ENCODE results near the gene SLC9A8. TPM values are rescaled to one million over a fixed set of nuclear protein-coding genes. Genes with fewer than 3 reads are reported as not detected.

SLC9A8 gene
- total RNA-seq, 2 experiments from 2014 or later: 11.5 to 13.0 TPM

DNA sequence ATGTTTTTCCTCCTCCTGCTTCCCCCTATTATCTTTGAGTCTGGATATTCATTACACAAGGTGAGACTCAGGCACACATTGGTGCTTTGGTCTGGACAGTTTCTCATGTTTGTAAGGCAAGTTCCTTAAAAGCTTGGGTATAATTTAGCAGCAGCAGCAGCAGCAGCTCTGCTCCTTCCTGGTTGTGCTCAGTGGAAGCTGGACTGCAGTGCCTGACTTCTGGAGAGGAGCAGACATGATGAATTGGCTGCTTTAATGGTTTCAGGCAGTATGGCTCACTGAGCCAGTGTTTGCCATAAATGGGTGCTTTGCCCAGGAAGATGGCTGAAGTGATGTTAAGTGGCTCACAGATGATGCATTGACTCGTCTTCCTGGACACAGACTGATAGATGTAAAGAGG is 32.4 kb downstream of the SLC9A8 start:
- POLR2A ChIA-PET: interaction anchor here (1.3 kb wide), 1 partner anchor 63 kb away, joined by 3 read pairs; no protein-coding TSS in a partner anchor
- no peak for DNase-seq
- no peak overlapping the region for H3K4me3 Mint-ChIP-seq
- H3K27ac Mint-ChIP-seq: no peak overlapping the region
- CTCF ChIA-PET: interaction anchor here (0.6 to 12.3 kb wide), 18 partner anchors 8 to 303 kb away, joined by 3 to 184 read pairs (median 6); partner anchors contain the start of gene B4GALT5
- no peaks in the 10 kb centered on the region for H3K27me3 Mint-ChIP-seq
- intact Hi-C loops (cut with micrococcal nuclease): loop anchor here (10.0 kb wide), 1 partner anchor 300 kb away; no protein-coding TSS in a partner anchor
- H3K9me3 Mint-ChIP-seq: peaks cover 4% of the 10 kb centered on the region
- H3K36me3 Mint-ChIP-seq: peaks cover 18% of the 10 kb centered on the region
- no peaks in the 10 kb centered on the region for H3K4me1 Mint-ChIP-seq (ENCODE audit: low read depth)

DNA sequence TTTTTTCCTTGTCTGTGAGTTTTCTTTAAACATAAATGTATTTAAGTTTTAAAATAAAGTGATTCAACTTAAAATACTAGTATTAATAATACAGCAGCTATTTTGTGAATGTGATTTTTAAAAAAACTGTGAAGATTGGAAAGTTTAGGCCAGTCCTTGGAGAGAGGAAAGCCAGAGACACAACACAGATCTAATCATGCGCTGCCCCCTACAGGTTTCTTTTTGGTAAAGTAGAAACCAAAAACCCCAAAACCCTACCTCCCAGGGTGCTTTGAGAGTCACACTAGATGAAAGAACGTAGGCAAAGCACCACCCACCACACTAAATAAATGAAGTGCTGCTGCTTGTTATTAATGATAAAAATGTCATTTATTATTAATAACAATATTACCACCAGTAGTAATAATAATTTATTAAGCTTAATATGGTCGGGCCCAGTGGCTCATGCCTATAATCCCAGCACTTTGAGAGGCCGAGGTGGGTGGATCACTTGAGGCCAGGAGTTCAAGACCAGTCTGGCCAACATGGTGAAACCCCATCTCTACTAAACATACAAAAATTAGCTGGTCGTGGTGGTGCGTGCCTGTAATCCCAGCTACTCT is 33.7 kb downstream of the SLC9A8 start:
- DNase-seq: peak; percentile 50
- H3K27me3 Mint-ChIP-seq: no peaks in the 10 kb centered on the region
- H3K4me1 Mint-ChIP-seq (ENCODE audit: low read depth): no peaks in the 10 kb centered on the region
- H3K36me3 Mint-ChIP-seq: peaks cover 22% of the 10 kb centered on the region
- no peak overlapping the region for H3K27ac Mint-ChIP-seq
- ChIA-PET POLR2A (interaction anchor here (1.3 kb wide), 1 partner anchor 62 kb away, joined by 3 read pairs; no protein-coding TSS in a partner anchor), CTCF (interaction anchor here (0.6 to 12.3 kb wide), 55 partner anchors 8 to 513 kb away, joined by 3 to 184 read pairs (median 5); partner anchors contain the start of genes B4GALT5 and SLC9A8)
- H3K9me3 Mint-ChIP-seq: peaks cover 4% of the 10 kb centered on the region
- no peak overlapping the region for H3K4me3 Mint-ChIP-seq
- intact Hi-C loops (cut with micrococcal nuclease): loop anchor here (1.0 to 10.0 kb wide), 2 partner anchors 235 to 302 kb away; no protein-coding TSS in a partner anchor

DNA sequence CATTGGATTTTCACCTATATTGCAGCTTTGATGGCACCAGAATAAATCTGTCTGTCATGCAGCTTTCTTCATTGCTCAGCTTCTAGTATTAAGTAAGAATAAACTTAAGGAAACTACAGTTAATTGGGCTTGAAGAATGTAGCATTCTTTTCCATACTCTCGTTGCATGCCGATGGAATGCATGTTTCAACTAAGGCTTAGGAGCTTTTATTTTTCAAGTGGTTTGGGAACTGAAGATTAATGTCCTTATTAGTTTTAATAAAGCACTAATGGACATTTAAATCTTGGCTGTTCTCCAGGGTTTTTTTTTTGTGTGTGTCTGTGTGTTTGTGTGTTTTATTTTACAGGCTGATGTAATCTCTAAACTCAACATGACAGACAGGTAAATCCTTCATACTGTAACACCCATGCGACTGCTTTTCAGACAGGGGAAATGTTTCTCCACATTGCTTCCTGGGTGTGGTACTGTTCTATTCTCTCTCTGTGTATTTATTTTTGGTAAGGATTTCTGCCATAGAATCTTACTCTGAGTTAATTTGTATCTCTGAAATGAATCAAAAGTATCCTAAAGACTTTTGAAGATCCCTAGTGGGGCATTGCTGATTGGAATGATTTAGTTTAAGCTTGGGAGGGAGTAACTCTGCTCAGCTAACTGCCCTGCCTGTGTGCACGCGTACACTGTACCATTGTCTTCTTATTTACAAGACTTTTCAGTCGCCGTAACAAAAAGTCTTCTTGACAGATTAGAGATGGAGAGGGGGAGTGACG is 38.0 kb downstream of the SLC9A8 start:
- H3K27ac Mint-ChIP-seq: no peak overlapping the region
- intact Hi-C loops (cut with micrococcal nuclease): no loop called here
- H3K36me3 Mint-ChIP-seq: peaks cover 23% of the 10 kb centered on the region
- no peaks in the 10 kb centered on the region for H3K27me3 Mint-ChIP-seq
- POLR2A ChIA-PET: no interaction called here
- no peaks in the 10 kb centered on the region for H3K9me3 Mint-ChIP-seq
- no peak for DNase-seq
- no peaks in the 10 kb centered on the region for H3K4me1 Mint-ChIP-seq (ENCODE audit: low read depth)
- no peak overlapping the region for H3K4me3 Mint-ChIP-seq
- CTCF ChIA-PET: interaction anchor here (0.6 to 12.3 kb wide), 5 partner anchors 18 to 239 kb away, joined by 3 to 184 read pairs (median 3); no protein-coding TSS in a partner anchor

DNA sequence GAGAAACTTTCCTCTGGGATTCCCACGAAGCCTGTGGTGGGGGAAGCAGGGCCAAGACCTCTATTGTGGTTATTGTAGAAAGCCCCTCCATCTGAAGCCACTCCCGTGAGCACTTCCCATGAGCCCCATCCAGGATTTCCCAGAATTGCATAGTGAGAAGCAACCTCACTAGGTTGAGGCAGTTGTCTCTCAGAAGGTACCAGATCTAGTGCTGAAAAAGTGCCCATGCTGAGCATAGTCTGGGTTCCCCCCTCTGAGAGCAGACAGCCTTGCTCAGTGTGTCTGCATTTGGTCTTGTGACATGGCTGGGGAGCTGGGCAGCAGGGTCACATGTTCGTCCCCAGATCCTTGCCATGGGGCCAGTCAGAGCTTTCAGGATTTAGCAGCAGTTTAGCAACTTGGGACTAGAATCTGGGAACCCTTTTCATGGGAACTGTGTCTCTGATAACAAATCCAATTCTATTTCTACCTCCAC is 38.6 kb downstream of the SLC9A8 start:
- intact Hi-C loops (cut with micrococcal nuclease): no loop called here
- H3K36me3 Mint-ChIP-seq: peaks cover 25% of the 10 kb centered on the region
- CTCF ChIA-PET: interaction anchor here (0.6 to 12.3 kb wide), 4 partner anchors 10 to 309 kb away, joined by 3 to 184 read pairs (median 4); no protein-coding TSS in a partner anchor

DNA sequence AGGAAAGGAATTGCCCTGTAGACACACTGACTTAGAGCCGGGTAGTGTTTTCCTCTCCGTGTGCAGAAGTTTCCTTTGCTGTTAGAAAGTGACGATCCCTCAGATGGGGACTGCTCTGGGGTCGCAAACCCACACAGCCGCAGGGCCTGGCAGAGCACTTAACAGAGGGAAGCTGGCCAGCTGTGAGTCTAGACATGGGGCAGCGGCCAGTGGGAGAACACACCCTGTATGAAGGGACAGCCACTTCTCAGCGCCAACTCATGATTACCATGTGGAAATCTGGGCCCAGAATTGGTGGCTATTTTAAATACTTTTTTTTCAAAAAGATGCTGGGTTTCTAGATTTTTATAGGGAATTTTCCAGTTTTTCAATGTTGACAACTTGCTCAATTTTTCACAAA is 39.4 kb downstream of the SLC9A8 start:
- Mint-ChIP-seq H3K27me3 (no peaks in the 10 kb centered on the region), H3K4me1 (ENCODE audit: low read depth) (no peaks in the 10 kb centered on the region), H3K9me3 (no peaks in the 10 kb centered on the region), H3K27ac (no peak overlapping the region), H3K4me3 (no peak overlapping the region), H3K36me3 (peaks cover 29% of the 10 kb centered on the region)
- CTCF ChIA-PET: interaction anchor here (0.6 to 12.3 kb wide), 4 partner anchors 11 to 310 kb away, joined by 3 to 184 read pairs (median 4); no protein-coding TSS in a partner anchor
- no peak for DNase-seq
- POLR2A ChIA-PET: no interaction called here
- intact Hi-C loops (cut with micrococcal nuclease): no loop called here

More for the DNA sequence above, 38.6 kb downstream of the SLC9A8 start:
- Mint-ChIP-seq H3K27ac (no peak overlapping the region), H3K4me1 (ENCODE audit: low read depth) (no peaks in the 10 kb centered on the region), H3K9me3 (no peaks in the 10 kb centered on the region), H3K27me3 (no peaks in the 10 kb centered on the region), H3K4me3 (no peak overlapping the region)
- DNase-seq: no peak
- POLR2A ChIA-PET: no interaction called here

DNA sequence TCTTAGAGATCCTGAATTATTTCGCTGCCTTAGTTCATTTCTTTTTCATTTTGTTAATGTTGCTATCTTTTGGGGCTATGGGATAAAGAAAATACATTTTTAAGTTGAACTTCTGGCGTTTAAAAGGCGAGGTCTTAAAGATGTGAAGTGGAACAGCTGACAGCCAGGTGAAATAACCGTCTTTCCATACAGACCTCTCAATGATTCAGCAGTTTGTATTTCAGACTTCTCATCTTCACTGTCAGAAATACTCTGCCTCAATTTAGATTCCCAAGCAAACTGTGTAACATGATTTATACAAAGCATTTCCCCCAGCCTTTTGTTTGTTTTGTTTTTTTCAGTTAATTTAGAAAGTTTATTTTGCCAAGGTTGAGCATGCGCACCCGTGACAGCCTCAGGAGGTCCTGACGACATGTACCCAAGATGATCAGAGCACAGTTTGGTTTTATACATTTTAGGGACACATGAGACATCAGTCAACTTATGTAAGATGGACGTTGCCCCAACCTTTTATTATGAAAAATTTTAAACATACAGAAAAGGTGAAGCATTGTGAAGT is 40.0 kb downstream of the SLC9A8 start:
- H3K4me3 Mint-ChIP-seq: no peak overlapping the region
- CTCF ChIA-PET: interaction anchor here (0.9 kb wide), 1 partner anchor 35 kb away, joined by 3 read pairs; no protein-coding TSS in a partner anchor
- peaks cover 30% of the 10 kb centered on the region for H3K36me3 Mint-ChIP-seq
- POLR2A ChIA-PET: no interaction called here
- no peaks in the 10 kb centered on the region for H3K4me1 Mint-ChIP-seq (ENCODE audit: low read depth)
- no peaks in the 10 kb centered on the region for H3K9me3 Mint-ChIP-seq
- H3K27ac Mint-ChIP-seq: no peak overlapping the region
- intact Hi-C loops (cut with micrococcal nuclease): no loop called here
- H3K27me3 Mint-ChIP-seq: no peaks in the 10 kb centered on the region
- DNase-seq: no peak

DNA sequence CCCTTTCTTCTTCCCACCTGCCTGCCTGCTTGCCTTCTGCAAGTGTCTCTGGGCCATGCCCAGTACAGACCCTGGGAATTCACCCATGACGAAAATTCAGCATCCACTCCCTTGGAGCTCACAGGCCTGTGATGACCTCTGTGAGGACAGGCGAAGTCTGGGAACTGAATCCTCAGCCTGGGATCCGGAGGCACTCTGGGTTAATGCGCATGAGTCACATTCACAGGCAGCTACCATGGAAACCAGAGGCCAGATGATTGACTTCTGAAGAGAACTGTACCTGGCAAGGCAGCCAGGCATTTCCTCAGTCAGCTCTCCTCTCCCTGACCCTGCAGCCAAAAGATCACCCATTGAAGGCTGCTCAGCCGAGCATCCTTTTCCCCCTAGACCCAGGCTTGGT is 41.0 kb downstream of the SLC9A8 start:
- intact Hi-C loops (cut with micrococcal nuclease): no loop called here
- no peak for DNase-seq

DNA sequence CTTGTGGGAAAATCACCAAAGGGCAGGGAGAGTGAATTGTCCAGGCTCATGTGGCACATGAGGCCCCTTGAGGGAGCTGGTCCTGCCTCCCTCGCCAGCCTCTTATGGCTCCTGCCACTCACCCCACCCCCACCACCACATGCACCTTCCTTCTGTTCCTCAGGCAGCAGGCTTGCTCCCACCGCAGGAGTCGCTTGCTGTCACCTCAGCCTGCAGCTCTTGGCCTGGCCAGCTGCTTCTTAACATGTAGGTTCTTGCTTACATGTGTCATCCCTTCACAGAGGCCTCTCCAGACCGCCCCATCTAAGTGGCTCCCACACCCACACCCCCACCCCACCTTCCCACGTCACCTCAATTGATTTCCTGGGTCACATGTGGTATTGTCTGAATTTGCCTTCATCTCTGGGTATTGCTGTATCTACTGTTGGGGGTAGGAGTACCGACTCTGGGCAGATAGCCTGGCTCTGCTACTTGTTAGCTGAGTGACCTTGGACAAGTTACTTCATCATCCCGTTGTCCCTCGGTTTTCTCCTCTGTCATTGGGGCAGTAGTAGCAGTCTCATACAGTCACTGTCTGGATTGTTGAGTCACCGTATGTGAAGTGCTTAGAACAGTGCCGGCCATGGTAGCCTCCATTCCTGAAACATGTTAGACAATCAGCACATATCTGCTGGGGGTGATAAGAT is 41.7 kb downstream of the SLC9A8 start:
- no peaks in the 10 kb centered on the region for H3K4me1 Mint-ChIP-seq (ENCODE audit: low read depth)
- no peaks in the 10 kb centered on the region for H3K9me3 Mint-ChIP-seq
- no peak for DNase-seq
- H3K27me3 Mint-ChIP-seq: no peaks in the 10 kb centered on the region
- POLR2A ChIA-PET: no interaction called here
- CTCF ChIA-PET: interaction anchor here (1.6 kb wide), 1 partner anchor 242 kb away, joined by 8 read pairs; no protein-coding TSS in a partner anchor
- no peak overlapping the region for H3K27ac Mint-ChIP-seq
- intact Hi-C loops (cut with micrococcal nuclease): no loop called here
- H3K36me3 Mint-ChIP-seq: peaks cover 23% of the 10 kb centered on the region
- no peak overlapping the region for H3K4me3 Mint-ChIP-seq

More for the DNA sequence above, 41.0 kb downstream of the SLC9A8 start:
- POLR2A ChIA-PET: no interaction called here
- CTCF ChIA-PET: interaction anchor here (0.9 to 1.6 kb wide), 2 partner anchors 34 to 241 kb away, joined by 3 to 8 read pairs; no protein-coding TSS in a partner anchor
- H3K4me1 Mint-ChIP-seq (ENCODE audit: low read depth): no peaks in the 10 kb centered on the region
- H3K9me3 Mint-ChIP-seq: no peaks in the 10 kb centered on the region
- no peak overlapping the region for H3K27ac Mint-ChIP-seq
- H3K4me3 Mint-ChIP-seq: no peak overlapping the region
- peaks cover 27% of the 10 kb centered on the region for H3K36me3 Mint-ChIP-seq
- H3K27me3 Mint-ChIP-seq: no peaks in the 10 kb centered on the region

DNA sequence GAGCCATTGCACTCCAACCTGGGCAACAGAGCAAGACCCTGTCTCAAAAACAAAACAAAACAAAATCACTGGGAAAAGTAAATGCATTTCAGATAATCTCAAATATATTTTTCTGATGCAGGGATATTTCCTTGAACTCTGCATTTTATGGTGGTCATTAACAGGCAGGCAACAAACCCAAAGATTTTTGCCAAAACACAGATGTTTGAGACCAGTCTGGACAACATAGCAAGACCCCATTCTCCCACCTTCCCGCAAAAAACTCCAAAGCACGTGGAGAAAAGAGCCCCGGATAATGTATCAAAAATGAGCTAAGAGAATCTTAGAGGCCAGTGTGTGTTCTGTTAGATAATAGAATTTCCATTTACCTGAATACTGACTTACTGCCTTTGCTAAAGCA is 44.3 kb downstream of the SLC9A8 start:
- H3K4me1 Mint-ChIP-seq (ENCODE audit: low read depth): no peaks in the 10 kb centered on the region
- no peak overlapping the region for H3K4me3 Mint-ChIP-seq
- H3K27me3 Mint-ChIP-seq: no peaks in the 10 kb centered on the region
- POLR2A ChIA-PET: no interaction called here
- CTCF ChIA-PET: interaction anchor here (0.8 to 2.5 kb wide), 2 partner anchors 11 to 248 kb away, joined by 3 to 15 read pairs; no protein-coding TSS in a partner anchor
- intact Hi-C loops (cut with micrococcal nuclease): no loop called here
- no peaks in the 10 kb centered on the region for H3K9me3 Mint-ChIP-seq
- no peak for DNase-seq
- H3K27ac Mint-ChIP-seq: no peak overlapping the region
- peaks cover 24% of the 10 kb centered on the region for H3K36me3 Mint-ChIP-seq

DNA sequence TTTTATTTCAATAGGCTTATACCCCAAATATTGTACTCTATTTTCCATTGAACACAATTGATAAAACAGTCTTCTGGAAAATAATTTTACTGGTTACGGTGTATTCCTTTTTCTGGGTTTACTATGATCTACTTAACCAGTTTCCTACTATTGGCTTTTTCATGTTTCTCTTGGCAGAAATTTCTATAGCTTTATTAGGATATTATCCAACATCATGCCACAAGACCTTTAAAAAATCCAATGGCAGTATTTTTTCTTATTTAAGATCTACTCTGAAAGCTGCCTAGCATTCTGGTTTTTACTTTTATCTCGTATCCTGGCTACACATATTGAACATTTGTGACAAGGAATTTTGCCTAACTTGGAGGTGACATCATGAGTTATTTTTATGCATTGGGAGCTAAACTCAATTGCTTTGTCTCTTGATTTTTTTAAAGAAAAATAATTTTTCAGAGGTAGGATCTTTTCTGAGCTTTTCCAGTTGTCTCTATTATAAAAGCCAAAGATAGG is 45.5 kb downstream of the SLC9A8 start:
- intact Hi-C loops (cut with micrococcal nuclease): no loop called here

DNA sequence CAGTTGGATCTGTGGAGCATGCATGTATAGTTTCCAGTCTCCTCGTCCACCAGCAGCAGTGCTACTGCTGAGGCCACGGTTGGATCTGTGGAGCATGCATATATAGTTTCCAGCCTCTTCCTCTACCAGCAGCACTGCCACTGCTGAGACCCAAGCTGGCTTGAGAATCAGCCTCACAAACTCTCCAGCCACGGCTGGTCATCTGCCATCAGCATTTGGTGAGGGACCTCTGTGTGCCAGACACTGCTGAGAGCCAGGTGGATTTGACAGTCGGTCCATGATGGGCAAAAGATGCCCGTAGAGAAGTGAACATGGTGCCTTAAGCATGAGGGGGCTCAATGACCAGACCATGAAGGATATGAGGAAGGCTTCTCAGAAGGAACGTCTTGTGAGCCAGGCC is 46.4 kb downstream of the SLC9A8 start:
- ChIA-PET CTCF (interaction anchor here (1.1 to 1.6 kb wide), 3 partner anchors 11 to 13 kb away, joined by 3 to 8 read pairs (median 3); no protein-coding TSS in a partner anchor), POLR2A (no interaction called here)
- intact Hi-C loops (cut with micrococcal nuclease): no loop called here
- Mint-ChIP-seq H3K36me3 (peaks cover 24% of the 10 kb centered on the region), H3K27me3 (no peaks in the 10 kb centered on the region), H3K9me3 (no peaks in the 10 kb centered on the region), H3K27ac (no peak overlapping the region), H3K4me3 (no peak overlapping the region), H3K4me1 (ENCODE audit: low read depth) (no peaks in the 10 kb centered on the region)
- DNase-seq: no peak

More for the DNA sequence above, 45.5 kb downstream of the SLC9A8 start:
- no peaks in the 10 kb centered on the region for H3K4me1 Mint-ChIP-seq (ENCODE audit: low read depth)
- no peaks in the 10 kb centered on the region for H3K27me3 Mint-ChIP-seq
- H3K27ac Mint-ChIP-seq: no peak overlapping the region
- ChIA-PET POLR2A (no interaction called here), CTCF (interaction anchor here (1.1 kb wide), 1 partner anchor 12 kb away, joined by 3 read pairs; no protein-coding TSS in a partner anchor)
- H3K4me3 Mint-ChIP-seq: no peak overlapping the region
- no peaks in the 10 kb centered on the region for H3K9me3 Mint-ChIP-seq
- peaks cover 24% of the 10 kb centered on the region for H3K36me3 Mint-ChIP-seq
- no peak for DNase-seq

Data from activated CD4-positive, alpha-beta memory T cell treated with anti-CD3 and anti-CD28 coated beads for 36 hours (primary cell).